Measurements from ENCODE around the gene ZDHHC14.

DNA sequence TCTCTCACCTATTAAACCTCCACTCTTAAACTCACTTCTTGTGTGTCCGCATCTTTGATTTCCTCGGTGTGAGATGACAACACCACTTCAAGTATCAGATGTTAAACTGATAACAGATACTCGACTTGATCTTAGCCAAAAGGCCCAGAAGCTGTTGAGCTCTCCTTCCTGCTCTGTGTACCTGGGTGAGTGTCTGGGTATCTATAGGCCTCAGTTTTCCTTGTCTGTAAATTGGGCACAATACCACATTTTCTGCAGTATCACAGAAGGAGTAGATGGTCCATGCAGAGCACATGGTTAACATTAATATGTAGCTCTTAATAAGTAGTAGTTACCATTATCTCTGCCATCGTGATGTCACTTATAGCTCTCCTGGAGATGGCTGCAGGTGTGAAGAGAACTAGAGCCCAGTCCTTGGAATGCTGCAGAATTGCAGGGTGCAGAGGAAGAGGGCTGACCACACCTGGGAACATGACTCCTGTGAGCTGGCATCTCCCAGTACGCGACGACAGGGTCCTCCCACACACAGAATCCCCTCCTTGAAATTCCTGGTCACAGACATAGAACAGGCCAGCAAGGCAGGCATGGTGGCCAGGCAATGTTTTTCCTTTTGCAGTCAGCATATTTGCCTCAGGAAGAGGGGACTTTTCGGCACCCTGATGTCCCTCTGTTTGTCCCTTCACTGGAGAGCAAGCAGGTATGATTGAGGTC lies 331.8 kb downstream of the ZDHHC14 start:
- TF ChIP-seq, protein P1, sequence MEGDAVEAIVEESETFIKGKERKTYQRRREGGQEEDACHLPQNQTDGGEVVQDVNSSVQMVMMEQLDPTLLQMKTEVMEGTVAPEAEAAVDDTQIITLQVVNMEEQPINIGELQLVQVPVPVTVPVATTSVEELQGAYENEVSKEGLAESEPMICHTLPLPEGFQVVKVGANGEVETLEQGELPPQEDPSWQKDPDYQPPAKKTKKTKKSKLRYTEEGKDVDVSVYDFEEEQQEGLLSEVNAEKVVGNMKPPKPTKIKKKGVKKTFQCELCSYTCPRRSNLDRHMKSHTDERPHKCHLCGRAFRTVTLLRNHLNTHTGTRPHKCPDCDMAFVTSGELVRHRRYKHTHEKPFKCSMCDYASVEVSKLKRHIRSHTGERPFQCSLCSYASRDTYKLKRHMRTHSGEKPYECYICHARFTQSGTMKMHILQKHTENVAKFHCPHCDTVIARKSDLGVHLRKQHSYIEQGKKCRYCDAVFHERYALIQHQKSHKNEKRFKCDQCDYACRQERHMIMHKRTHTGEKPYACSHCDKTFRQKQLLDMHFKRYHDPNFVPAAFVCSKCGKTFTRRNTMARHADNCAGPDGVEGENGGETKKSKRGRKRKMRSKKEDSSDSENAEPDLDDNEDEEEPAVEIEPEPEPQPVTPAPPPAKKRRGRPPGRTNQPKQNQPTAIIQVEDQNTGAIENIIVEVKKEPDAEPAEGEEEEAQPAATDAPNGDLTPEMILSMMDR (IDR thresholded peaks at IDR 0.05), result no peak
- no peak for TF ChIP-seq POLR2A (IDR thresholded peaks at IDR 0.05)
- no peak for TF ChIP-seq POLR2AphosphoS5 (IDR thresholded peaks at IDR 0.05)
